Measurements from ENCODE around the gene CDH26. TPM values are rescaled to one million over a fixed set of nuclear protein-coding genes. Genes with fewer than 3 reads are reported as not detected.

Gene CDH26
- total RNA-seq, 4 donors from 2014 or later, result 1.7 to 4.0 (median 3.5) TPM

GRCh38 chr20:60054716-60055634 lies 96.8 kb downstream of the CDH26 start:
- no peak for TF ChIP-seq CTCF (IDR thresholded peaks at IDR 0.05; ENCODE audit: low read depth)

GRCh38 chr20:60055740-60056139 lies 97.5 kb downstream of the CDH26 start:
- no peak for TF ChIP-seq CTCF (IDR thresholded peaks at IDR 0.05; ENCODE audit: low read depth)

GRCh38 chr20:60056407-60057122 lies 98.3 kb downstream of the CDH26 start:
- no peak for TF ChIP-seq CTCF (IDR thresholded peaks at IDR 0.05; ENCODE audit: low read depth)

- TF ChIP-seq CTCF (IDR thresholded peaks at IDR 0.05; ENCODE audit: low read depth), result no peak
Observed at GRCh38 chr20:60057123-60057865, 99.1 kb downstream of the CDH26 start.

- no peak for TF ChIP-seq CTCF (IDR thresholded peaks at IDR 0.05; ENCODE audit: low read depth)
Observed at GRCh38 chr20:60057866-60058807, 99.9 kb downstream of the CDH26 start.

- no peak for TF ChIP-seq CTCF (IDR thresholded peaks at IDR 0.05; ENCODE audit: low read depth)
Observed at GRCh38 chr20:60058879-60059278, 100.7 kb downstream of the CDH26 start.

Measured in subcutaneous adipose tissue (tissue), 4 donors.